PC-9 (cell line): ENCODE data around the gene CDH18. TPM values are rescaled to one million over a fixed set of nuclear protein-coding genes. Genes with fewer than 3 reads are reported as not detected.

ENCODE experiments used
- BruUV-seq: library from RNA; stranded (reverse); fragments of 400-500 nt; replicated peaks from 2 replicates; lab custom pipeline; 2021; lab: Mats Ljungman, UMichigan
- CTCF ChIA-PET: fragments of 300-600 bp; sonication (Branson Sonifier 250); formaldehyde crosslinking; loops from one replicate; lab custom pipeline; 2022; ENCODE audit warnings: antibody characterized with exemption; lab: Charles Lee
- POLR2A ChIA-PET: fragments of 300-600 bp; sonication (Branson Sonifier 250); formaldehyde crosslinking; loops from one replicate; lab custom pipeline; 2022; ENCODE audit warnings: antibody characterized with exemption; ENCODE audit not compliant: unreplicated experiment; lab: Charles Lee
- DNase-seq, 2 experiments: peaks; one replicate each; pipeline versions ENCODE4 v3.0.0 to v3.0.0-alpha.2; 2015 to 2022; ENCODE audit warnings: mixed read lengths in 1 of 2
- H2AFZ ChIP-seq: fragments of 200-600 bp; sonication (generic); 2 replicates; pipeline ENCODE4 v1.8.1; 2017; ENCODE audit warnings: antibody characterized with exemption
- H3F3A ChIP-seq: fragments of 200-600 bp; sonication (generic); 2 replicates; pipeline ENCODE4 v1.8.1; 2017; ENCODE audit warnings: antibody characterized with exemption, mild to moderate bottlenecking, low read depth; ENCODE audit not compliant: insufficient read depth
- H3K27ac ChIP-seq: fragments of 200-600 bp; sonication (generic); 2 replicates; pipeline ENCODE4 v1.6.1; 2016; ENCODE audit warnings: mixed run types
- H3K27me3 ChIP-seq: fragments of 200-600 bp; sonication (generic); 2 replicates; pipeline ENCODE4 v1.6.1; 2016; ENCODE audit warnings: low read depth, mixed run types; ENCODE audit not compliant: insufficient read depth
- H3K36me3 ChIP-seq: fragments of 200-600 bp; sonication (generic); 2 replicates; pipeline ENCODE4 v1.6.1; 2016; ENCODE audit warnings: low read depth, mixed run types
- H3K4me1 ChIP-seq: fragments of 200-600 bp; sonication (generic); replicated peaks from 2 replicates; pipeline ENCODE4 v1.6.1; 2016; ENCODE audit warnings: mixed run types; ENCODE audit not compliant: insufficient read depth
- H3K4me2 ChIP-seq: fragments of 200-600 bp; sonication (generic); 2 replicates; pipeline ENCODE4 v1.6.1; 2017; ENCODE audit warnings: mixed run types
- H3K4me3 ChIP-seq: fragments of 200-600 bp; sonication (generic); 2 replicates; pipeline ENCODE4 v1.6.1; 2016; ENCODE audit warnings: mixed run types
- H3K79me2 ChIP-seq: fragments of 200-600 bp; sonication (generic); 2 replicates; pipeline ENCODE4 v1.6.1; 2017; ENCODE audit warnings: low read depth, mixed run types
- H3K9me2 ChIP-seq: fragments of 200-600 bp; sonication (generic); 2 replicates; pipeline ENCODE4 v1.8.1; 2017; ENCODE audit warnings: mild to moderate bottlenecking; ENCODE audit not compliant: insufficient read depth
- H3K9me3 ChIP-seq: fragments of 200-600 bp; sonication (generic); 2 replicates; pipeline ENCODE4 v1.8.1; 2016; ENCODE audit warnings: low read depth; ENCODE audit not compliant: insufficient read depth
- H4K20me1 ChIP-seq: fragments of 200-600 bp; sonication (generic); 2 replicates; pipeline ENCODE4 v1.8.1; 2017; ENCODE audit not compliant: insufficient read depth
- EZH2 ChIP-seq: fragments of 200-600 bp; sonication (generic); IDR thresholded peaks from 2 replicates; pipeline ENCODE4 v1.8.0; 2017; ENCODE audit warnings: antibody characterized with exemption, low read depth
- intact Hi-C: fragments of 100-400 bp; cut with micrococcal nuclease; formaldehyde crosslinking; loops from one replicate; pipeline ENCODE4 v1.10.0; 2022; ENCODE audit not compliant: unreplicated experiment
- total RNA-seq: library from RNA; stranded (reverse); gene quantifications from 2 replicates; pipeline ENCODE4 v1.2.3, GENCODE V29; 2021
- TF ChIP-seq, protein P1 (sequence below): fragments of 200-600 bp; sonication (generic); conservative IDR thresholded peaks from 2 replicates; pipeline ENCODE4 v1.6.1; 2017; ENCODE audit warnings: mixed run types, antibody characterized with exemption, mild to moderate bottlenecking, moderate library complexity

CDH18 gene
- total RNA-seq, 1 experiment from 2014 or later, result not detected

GRCh38 chr5:19862711-19863110 lies 125.3 kb downstream of the CDH18 start:
- H3K9me3 ChIP-seq, result no peaks in the 10 kb centered on the region
- no peak overlapping the region for H2AFZ ChIP-seq
- no peak overlapping the region for H3K27ac ChIP-seq
- H3K4me2 ChIP-seq, result no peak overlapping the region
- TF ChIP-seq, protein P1, sequence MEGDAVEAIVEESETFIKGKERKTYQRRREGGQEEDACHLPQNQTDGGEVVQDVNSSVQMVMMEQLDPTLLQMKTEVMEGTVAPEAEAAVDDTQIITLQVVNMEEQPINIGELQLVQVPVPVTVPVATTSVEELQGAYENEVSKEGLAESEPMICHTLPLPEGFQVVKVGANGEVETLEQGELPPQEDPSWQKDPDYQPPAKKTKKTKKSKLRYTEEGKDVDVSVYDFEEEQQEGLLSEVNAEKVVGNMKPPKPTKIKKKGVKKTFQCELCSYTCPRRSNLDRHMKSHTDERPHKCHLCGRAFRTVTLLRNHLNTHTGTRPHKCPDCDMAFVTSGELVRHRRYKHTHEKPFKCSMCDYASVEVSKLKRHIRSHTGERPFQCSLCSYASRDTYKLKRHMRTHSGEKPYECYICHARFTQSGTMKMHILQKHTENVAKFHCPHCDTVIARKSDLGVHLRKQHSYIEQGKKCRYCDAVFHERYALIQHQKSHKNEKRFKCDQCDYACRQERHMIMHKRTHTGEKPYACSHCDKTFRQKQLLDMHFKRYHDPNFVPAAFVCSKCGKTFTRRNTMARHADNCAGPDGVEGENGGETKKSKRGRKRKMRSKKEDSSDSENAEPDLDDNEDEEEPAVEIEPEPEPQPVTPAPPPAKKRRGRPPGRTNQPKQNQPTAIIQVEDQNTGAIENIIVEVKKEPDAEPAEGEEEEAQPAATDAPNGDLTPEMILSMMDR, result no peak
- TF ChIP-seq EZH2, result no peak
- intact Hi-C loops, result no loop called here
- DNase-seq, result no peak
- H3K4me3 ChIP-seq, result no peak overlapping the region
- no peaks in the 10 kb centered on the region for H3K79me2 ChIP-seq
- H3K36me3 ChIP-seq, result no peaks in the 10 kb centered on the region
- H3K4me1 ChIP-seq, result no peaks in the 10 kb centered on the region
- H3F3A ChIP-seq, result no peaks in the 10 kb centered on the region
- ChIA-PET POLR2A (no interaction called here), CTCF (no interaction called here)
- no peaks in the 10 kb centered on the region for H3K27me3 ChIP-seq
- H4K20me1 ChIP-seq, result no peaks in the 10 kb centered on the region
- no TSS peak for BruUV-seq
- no peaks in the 10 kb centered on the region for H3K9me2 ChIP-seq

GRCh38 chr5:19859020-19859419 lies 129.0 kb downstream of the CDH18 start:
- Histone ChIP-seq H3K4me3 (no peak overlapping the region), H3K36me3 (no peaks in the 10 kb centered on the region), H3F3A (no peaks in the 10 kb centered on the region), H2AFZ (no peak overlapping the region), H3K27ac (no peak overlapping the region), H3K4me1 (no peaks in the 10 kb centered on the region), H4K20me1 (no peaks in the 10 kb centered on the region), H3K27me3 (no peaks in the 10 kb centered on the region), H3K9me3 (no peaks in the 10 kb centered on the region), H3K4me2 (no peak overlapping the region), H3K79me2 (no peaks in the 10 kb centered on the region), H3K9me2 (no peaks in the 10 kb centered on the region)
- POLR2A ChIA-PET, result no interaction called here
- no TSS peak for BruUV-seq
- TF ChIP-seq, protein P1, result no peak
- no peak for TF ChIP-seq EZH2
- no peak for DNase-seq
- intact Hi-C loops, result no loop called here
- CTCF ChIA-PET, result no interaction called here

DNA sequence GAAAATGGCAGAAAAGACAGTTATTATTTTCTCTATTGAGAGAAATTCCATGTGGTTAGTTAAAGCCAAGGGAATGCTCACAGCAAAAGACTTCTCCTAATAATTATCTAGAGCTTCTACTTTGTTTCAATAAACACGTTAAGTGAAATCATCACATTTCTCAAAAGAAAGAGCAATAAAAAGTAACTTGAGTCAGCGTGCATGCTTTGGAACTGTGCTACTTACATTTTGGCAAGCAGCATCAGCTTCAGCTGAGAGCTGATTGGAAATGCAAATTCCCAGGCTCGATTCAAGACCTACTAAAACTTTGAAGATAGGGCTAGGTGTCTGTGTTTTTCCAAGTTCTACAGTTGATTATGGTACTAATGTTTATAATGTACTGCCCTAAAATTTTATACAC lies 132.1 kb downstream of the CDH18 start:
- Histone ChIP-seq H3K4me1 (no peaks in the 10 kb centered on the region), H2AFZ (no peak overlapping the region), H3K9me3 (no peaks in the 10 kb centered on the region), H3K4me3 (no peak overlapping the region), H3F3A (no peaks in the 10 kb centered on the region), H3K9me2 (no peaks in the 10 kb centered on the region), H4K20me1 (no peaks in the 10 kb centered on the region), H3K27ac (no peak overlapping the region), H3K4me2 (no peak overlapping the region), H3K79me2 (no peaks in the 10 kb centered on the region), H3K36me3 (no peaks in the 10 kb centered on the region), H3K27me3 (no peaks in the 10 kb centered on the region)
- no peak for DNase-seq
- ChIA-PET CTCF (no interaction called here), POLR2A (no interaction called here)
- intact Hi-C loops, result loop anchor here (2.0 kb wide), 1 partner anchor 35 kb away; no protein-coding TSS in a partner anchor
- BruUV-seq, result no TSS peak
- no peak for TF ChIP-seq EZH2
- TF ChIP-seq, protein P1, result no peak
